Stimulated activated naive B cell treated with anti-CD40 and anti-IgM and Interleukin-4, amounts not matched to agents 10 μg/mL and 1 μg/mL and 100 μg/mL, for 72 hours (primary cell): ENCODE results near the gene MMP11.

Experiments used
- ATAC-seq, 2 donors: fragments of 150-1000 bp; cut with Tn5 transposase; replicated peaks; 2 replicates each; pipeline ENCODE4 v1.10.0; 2021; ENCODE audit warnings: moderate library complexity in 1 of 2
- DNase-seq: peaks from one replicate; pipeline ENCODE4 v3.0.0; 2021
- H3K27ac Mint-ChIP-seq: one replicate; pipeline ENCODE4 v1.8.0; 2022; ENCODE audit warnings: mild to moderate bottlenecking, mixed read lengths
- H3K27me3 Mint-ChIP-seq, 2 donors: one replicate each; pipeline ENCODE4 v1.8.0; 2022; ENCODE audit warnings: mixed read lengths in 2 of 2
- H3K36me3 Mint-ChIP-seq, 2 donors: one replicate each; pipeline ENCODE4 v1.8.0; 2022; ENCODE audit warnings: mixed read lengths in 2 of 2, mild to moderate bottlenecking in 1 of 2
- H3K4me1 Mint-ChIP-seq, 2 donors: one replicate each; pipeline ENCODE4 v1.8.0; 2022; ENCODE audit warnings: mixed read lengths in 2 of 2, mild to moderate bottlenecking in 1 of 2
- H3K4me3 Mint-ChIP-seq, 2 donors: one replicate each; pipeline ENCODE4 v1.8.0; 2022; ENCODE audit warnings: mild to moderate bottlenecking in 2 of 2, mixed read lengths in 2 of 2, moderate library complexity in 1 of 2
- H3K9me3 Mint-ChIP-seq, 2 donors: one replicate each; pipeline ENCODE4 v1.8.0; 2022; ENCODE audit warnings: mixed read lengths in 2 of 2, mild to moderate bottlenecking in 1 of 2

MMP11 gene

DNA sequence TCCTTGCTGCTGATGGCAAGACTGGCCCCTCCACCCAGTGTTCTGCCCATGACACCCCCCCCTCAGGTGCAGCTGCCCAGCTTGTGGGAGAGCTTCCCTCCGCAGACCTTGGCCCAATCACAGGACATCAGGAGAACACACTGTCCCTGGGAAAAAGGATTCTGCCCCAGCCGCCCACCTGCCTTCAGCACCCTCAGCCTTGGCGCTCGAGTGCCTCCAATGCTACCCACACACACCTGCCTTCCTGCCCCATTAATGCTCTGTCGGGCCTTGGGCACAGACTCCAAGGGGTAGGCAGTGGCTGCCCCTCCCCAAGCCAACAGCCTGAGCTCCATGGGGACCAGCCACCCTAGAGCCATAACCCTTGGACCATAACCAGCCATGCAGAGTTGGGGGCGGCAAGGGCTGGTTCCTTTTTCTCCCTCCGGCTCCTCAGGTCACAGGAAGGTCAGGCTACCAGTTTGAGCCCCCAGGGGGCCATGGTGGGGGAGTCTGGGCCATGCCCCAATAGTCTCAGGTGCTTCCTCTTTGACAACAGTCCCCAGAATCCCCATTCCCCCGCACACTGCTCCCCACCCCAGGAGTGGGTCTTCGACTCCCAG, 20.5 kb upstream of the MMP11 start:
- DNase-seq: peak; percentile 89
- H3K27me3 Mint-ChIP-seq: no peaks in the 10 kb centered on the region
- peak; percentile 73 to 78 for ATAC-seq
- peaks cover 0 to 2% of the 10 kb centered on the region in 2 donors for H3K9me3 Mint-ChIP-seq
- peaks cover 44 to 74% of the 10 kb centered on the region in 2 donors for H3K4me1 Mint-ChIP-seq
- peak overlapping the region; percentile 97 for H3K27ac Mint-ChIP-seq
- peak overlapping the region; percentile 89 to 92 for H3K4me3 Mint-ChIP-seq
- H3K36me3 Mint-ChIP-seq: peaks cover 0 to 7% of the 10 kb centered on the region in 2 donors

DNA sequence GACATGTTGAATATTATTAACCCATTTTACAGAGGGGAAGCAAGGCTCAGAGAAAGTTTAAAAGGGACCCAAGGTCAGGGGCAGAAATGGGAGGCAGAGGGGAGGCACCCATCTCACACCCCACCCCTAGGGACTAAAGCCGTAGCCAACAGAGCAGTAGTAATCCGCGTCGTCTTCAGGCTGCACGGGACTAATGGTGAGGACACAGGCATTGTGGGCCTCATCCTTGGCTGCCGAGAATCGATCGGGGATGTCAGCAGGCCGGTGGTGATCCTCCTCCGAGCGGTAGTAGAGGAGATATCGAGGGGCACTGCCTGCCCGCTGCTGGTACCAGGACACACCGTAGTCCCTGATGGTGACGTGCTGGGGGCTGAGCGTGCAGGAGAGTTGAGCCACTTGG, 19.9 kb upstream of the MMP11 start:
- H3K4me1 Mint-ChIP-seq: peaks cover 46 to 80% of the 10 kb centered on the region in 2 donors
- DNase-seq (peak; percentile 67), ATAC-seq (peak; percentile 58 to 61)
- peak overlapping the region; percentile 97 for H3K27ac Mint-ChIP-seq
- H3K4me3 Mint-ChIP-seq: peak overlapping the region; percentile 89 to 92
- H3K9me3 Mint-ChIP-seq: peaks cover 0 to 2% of the 10 kb centered on the region in 2 donors
- peaks cover 0 to 7% of the 10 kb centered on the region in 2 donors for H3K36me3 Mint-ChIP-seq
- no peaks in the 10 kb centered on the region for H3K27me3 Mint-ChIP-seq

DNA sequence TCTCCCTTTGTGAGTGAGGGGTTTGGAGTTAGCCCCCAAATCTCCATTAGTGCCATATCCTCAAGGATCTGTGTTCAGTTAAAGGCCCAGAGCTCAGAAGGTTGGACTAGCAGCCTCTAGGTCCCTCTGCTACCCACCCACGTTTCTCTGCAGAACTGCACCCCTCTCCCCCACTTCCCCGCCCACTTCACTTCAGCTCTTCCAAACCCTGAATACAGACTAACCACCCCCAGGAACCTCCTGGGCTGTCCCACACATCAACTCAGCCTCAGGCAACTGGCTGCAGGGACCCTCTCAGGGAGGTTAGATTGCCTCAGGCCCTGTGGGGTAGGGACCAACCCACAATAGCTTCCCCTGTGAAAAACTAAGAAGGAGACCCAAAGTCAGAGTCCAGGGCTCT, 19.3 kb upstream of the MMP11 start:
- H3K27ac Mint-ChIP-seq: peak overlapping the region; percentile 82
- H3K4me3 Mint-ChIP-seq: peak overlapping the region; percentile 69 to 77
- peaks cover 0 to 7% of the 10 kb centered on the region in 2 donors for H3K36me3 Mint-ChIP-seq
- DNase-seq: no peak
- H3K9me3 Mint-ChIP-seq: peaks cover 0 to 2% of the 10 kb centered on the region in 2 donors
- no peaks in the 10 kb centered on the region for H3K27me3 Mint-ChIP-seq
- no peak for ATAC-seq
- peaks cover 46 to 83% of the 10 kb centered on the region in 2 donors for H3K4me1 Mint-ChIP-seq

DNA sequence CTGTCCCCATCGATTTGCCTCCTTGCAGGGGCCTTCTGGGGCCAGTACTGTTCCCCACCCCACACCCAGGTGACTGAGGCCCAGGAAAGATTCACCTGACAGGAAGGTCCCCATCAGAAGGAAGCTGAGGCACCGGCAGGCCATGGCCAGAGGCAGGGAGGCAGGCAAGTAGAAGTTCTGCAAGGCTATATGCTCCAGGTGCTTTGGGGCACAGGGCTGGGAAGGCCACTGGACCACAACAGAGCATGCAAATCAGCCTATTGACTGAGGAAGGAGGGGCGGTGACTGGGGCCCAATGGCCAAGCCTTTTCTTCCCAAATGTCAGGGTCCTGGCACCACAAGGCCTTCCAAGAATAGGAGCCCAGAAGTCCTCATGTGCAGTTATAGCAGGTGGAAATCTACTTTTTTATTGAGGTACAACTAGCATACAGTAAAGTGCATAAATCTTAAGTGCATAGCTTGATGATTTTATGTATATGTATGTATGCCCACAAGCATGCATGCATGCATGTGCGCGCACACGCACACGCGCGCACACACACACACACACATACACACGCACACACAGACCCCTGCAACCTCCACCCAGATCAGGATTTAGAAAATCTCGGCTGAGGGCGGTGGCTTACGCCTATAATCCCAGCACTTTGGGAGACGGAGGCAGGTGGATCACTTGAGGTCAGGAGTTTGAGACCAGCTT, 18.3 kb upstream of the MMP11 start, which contains the start of gene VPREB3:
Gene VPREB3 (minus strand): TSS at position 206 of the 700 bp plus-strand sequence. CDS start 62 bp downstream, at position 144.
- peaks cover 0 to 7% of the 10 kb centered on the region in 2 donors for H3K36me3 Mint-ChIP-seq
- peaks cover 46 to 83% of the 10 kb centered on the region in 2 donors for H3K4me1 Mint-ChIP-seq
- H3K27me3 Mint-ChIP-seq: no peaks in the 10 kb centered on the region
- ATAC-seq (no peak), DNase-seq (no peak)
- H3K27ac Mint-ChIP-seq: peak within 1 kb of the TSS; percentile 82
- H3K4me3 Mint-ChIP-seq: peak within 1 kb of the TSS; percentile 69 to 77
- peaks cover 0 to 2% of the 10 kb centered on the region in 2 donors for H3K9me3 Mint-ChIP-seq

DNA sequence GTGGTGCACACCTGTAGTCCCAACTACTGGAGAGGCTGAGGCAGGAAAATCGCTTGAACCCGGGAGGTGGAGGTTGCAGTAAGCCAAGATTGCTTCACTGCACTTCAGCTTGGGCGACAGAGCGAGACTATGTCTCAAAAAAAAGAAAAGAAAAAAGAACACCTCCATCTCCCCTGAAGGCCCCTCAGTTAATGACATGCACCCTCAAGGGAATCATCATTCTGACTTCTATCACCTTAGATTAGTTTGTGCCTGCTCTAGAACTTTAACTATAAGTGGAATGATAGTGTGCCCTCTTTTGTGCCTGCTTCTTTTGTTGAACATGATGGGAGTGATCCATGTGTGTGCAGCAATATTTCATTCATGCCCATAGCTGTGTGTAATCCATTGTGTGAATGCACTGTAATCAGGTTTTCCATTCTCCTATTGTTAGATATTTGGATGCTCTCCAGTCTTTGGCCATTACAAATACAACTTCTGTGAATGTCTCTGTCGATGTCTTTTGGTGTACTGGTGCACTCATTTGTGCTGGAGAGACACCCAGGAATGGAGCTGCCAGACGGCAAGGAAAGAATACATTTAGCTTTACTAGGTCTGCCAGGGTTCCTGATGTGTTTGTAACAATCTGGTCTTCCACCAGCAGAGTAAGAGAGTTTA, 17.5 kb upstream of the MMP11 start:
- H3K36me3 Mint-ChIP-seq: peaks cover 0 to 3% of the 10 kb centered on the region in 2 donors
- ATAC-seq: no peak
- no peak for DNase-seq
- peaks cover 42 to 80% of the 10 kb centered on the region in 2 donors for H3K4me1 Mint-ChIP-seq
- H3K4me3 Mint-ChIP-seq: no peak overlapping the region
- H3K9me3 Mint-ChIP-seq: peaks cover 0 to 2% of the 10 kb centered on the region in 2 donors
- no peaks in the 10 kb centered on the region for H3K27me3 Mint-ChIP-seq
- H3K27ac Mint-ChIP-seq: no peak overlapping the region

DNA sequence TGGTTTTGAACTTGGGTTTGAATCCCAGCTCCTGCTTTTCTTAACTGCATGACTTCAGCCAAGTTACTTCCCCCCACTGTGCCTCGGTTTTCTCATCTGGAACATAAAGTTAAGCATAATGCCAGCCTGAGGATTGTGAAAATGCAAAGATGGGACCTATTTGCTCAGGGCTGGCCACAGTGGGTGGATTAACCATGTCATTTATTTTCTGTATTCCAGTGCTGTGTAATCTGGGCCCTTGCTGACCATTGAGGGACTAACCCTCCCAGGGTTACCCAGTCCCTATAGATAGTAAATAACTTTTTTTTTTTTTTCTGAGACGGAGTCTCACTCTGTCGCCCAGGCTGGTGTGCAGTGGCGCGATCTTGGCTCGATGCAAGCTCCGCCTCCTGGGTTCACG, 16.9 kb upstream of the MMP11 start:
- DNase-seq: no peak
- Mint-ChIP-seq H3K36me3 (peaks cover 1 to 6% of the 10 kb centered on the region in 2 donors), H3K9me3 (peaks cover 0 to 2% of the 10 kb centered on the region in 2 donors), H3K27ac (no peak overlapping the region), H3K27me3 (no peaks in the 10 kb centered on the region), H3K4me3 (no peak overlapping the region), H3K4me1 (peaks cover 42 to 79% of the 10 kb centered on the region in 2 donors)
- no peak for ATAC-seq

DNA sequence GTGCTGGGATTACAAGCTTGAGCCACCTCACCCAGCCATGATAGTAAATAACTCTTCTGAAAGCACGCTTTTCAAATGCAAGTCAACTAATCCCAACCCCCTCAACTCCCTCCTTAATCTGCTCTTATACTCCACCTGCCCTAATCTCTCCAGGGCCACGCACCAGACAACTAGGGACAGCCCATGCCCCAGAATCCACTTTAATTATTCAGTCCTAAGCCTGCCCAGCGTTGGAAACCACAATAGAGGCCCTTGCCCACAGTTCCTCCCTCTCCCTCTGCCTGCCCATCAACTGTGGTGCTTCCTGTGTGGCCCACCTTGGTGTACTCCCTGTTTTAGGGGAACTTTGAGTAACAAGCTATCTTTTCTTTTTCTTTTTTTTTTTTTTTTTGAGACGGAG, 15.8 kb upstream of the MMP11 start:
- peak; percentile 13 to 27 for ATAC-seq
- peak overlapping the region; percentile 52 for H3K27ac Mint-ChIP-seq
- peak; percentile 33 for DNase-seq
- peaks cover 3 to 6% of the 10 kb centered on the region in 2 donors for H3K36me3 Mint-ChIP-seq
- H3K4me3 Mint-ChIP-seq: peak overlapping the region in 1 of 2 donors; percentile 7
- H3K4me1 Mint-ChIP-seq: peaks cover 44 to 77% of the 10 kb centered on the region in 2 donors
- H3K9me3 Mint-ChIP-seq: peaks cover 0 to 2% of the 10 kb centered on the region in 2 donors
- no peaks in the 10 kb centered on the region for H3K27me3 Mint-ChIP-seq

DNA sequence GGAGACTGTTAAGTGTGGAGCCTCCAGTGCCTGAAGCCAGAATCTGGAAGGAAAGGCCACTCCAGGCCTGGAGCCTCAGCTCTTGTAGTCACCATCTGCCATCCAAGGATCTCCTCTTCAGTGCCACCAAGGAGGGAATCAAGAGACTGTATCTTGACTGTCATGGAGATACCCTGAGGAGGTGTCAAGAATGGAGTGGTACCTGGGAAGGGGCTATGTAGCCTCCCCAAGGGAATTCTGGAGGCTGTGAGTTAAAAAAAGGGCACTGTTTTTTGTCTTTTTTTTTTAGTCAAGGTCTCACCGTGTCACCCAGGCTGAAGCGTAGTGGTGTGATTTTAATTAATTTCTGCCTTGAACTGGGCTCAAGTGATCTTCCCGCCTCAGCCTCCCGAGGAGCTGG, 13.1 kb upstream of the MMP11 start:
- Mint-ChIP-seq H3K9me3 (peaks cover 0 to 2% of the 10 kb centered on the region in 2 donors), H3K4me1 (peaks cover 39 to 71% of the 10 kb centered on the region in 2 donors), H3K36me3 (peaks cover 5 to 15% of the 10 kb centered on the region in 2 donors), H3K4me3 (no peak overlapping the region), H3K27me3 (no peaks in the 10 kb centered on the region), H3K27ac (no peak overlapping the region)
- DNase-seq (no peak), ATAC-seq (no peak)

DNA sequence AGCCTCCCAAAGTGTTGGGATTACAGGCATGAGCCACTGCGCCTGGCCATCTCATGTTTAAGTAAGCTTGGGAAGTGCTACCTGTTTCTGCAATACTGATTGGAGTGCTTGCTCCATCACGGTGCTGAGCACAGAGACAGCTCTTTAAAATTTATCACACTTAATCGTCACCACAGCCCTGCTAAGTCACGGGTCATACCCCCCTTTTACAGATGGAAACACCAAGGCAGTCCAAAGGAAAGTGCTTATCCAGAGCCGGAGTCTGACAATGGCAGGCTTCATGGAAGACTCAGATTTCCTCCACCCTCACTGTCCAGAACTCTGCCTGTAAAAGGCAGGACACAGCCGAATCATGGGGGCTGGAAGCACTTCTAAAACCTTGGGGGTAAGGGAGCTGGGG, 12.6 kb upstream of the MMP11 start:
- H3K36me3 Mint-ChIP-seq: peaks cover 5 to 20% of the 10 kb centered on the region in 2 donors
- peak overlapping the region; percentile 1 for H3K27ac Mint-ChIP-seq
- ATAC-seq (no peak), DNase-seq (no peak)
- no peaks in the 10 kb centered on the region for H3K27me3 Mint-ChIP-seq
- peaks cover 0 to 2% of the 10 kb centered on the region in 2 donors for H3K9me3 Mint-ChIP-seq
- H3K4me3 Mint-ChIP-seq: no peak overlapping the region
- H3K4me1 Mint-ChIP-seq: peaks cover 42 to 71% of the 10 kb centered on the region in 2 donors

DNA sequence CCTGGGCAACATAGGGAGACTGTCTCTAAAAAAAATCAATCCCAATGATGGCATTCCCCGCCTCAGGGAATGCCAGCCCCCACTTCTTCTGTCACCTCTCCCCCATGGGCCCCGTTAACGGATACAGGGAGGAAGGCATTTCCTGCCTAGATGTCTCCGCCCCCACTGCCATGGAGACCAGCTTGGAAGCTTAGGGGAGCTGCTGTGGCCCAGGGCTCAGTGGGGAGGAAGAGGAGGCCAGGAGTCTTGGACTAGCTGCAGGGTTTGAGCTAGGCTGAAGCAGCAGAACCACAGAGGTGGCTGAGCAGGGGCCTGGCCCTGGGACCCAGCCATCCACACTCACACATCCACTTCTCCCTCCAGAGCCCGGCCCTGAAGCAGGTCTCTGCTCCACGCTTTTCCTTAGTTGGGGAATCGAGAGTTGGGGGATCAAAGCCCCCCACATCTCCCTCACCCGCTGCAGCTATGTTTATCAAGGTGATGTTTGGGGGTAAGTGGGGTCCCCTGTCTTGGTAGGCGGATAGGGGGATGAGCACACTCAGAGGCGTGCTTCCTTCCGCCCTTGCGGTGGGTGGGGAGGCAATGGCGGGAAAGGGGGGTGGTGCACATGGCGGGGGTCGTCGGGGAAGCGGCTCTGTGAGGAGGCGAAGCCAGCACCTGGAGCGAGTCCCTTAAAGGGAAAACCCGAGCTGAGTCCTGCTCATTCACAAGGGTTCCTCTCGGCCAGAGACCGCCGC, 9.6 kb upstream of the MMP11 start, which contains the start of gene C22orf15:
Gene C22orf15 (plus strand): TSS at position 149 of the 737 bp plus-strand sequence. CDS start 317 bp downstream, at position 466.
- H3K9me3 Mint-ChIP-seq: no peaks in the 10 kb centered on the region

DNA sequence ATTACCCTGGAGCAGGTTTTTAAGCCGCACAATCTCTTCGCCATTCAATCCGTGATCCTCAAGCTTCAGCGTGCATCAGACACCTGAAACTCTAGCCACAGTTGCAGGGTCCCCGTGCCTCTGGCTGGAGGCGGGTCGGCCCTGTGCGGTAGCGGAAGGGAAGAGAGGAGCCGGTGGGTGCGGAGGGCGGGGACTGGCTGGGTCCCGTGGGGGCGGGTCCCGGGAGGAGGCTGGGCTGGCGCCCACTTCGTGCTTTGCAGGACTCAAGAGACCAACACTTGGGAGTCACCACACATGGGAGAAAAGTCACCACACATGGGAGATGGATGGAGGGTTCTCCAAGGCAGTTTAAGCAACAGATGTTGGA, 9.1 kb upstream of the MMP11 start:
- ATAC-seq (peak in 1 of 2 donors; percentile 17), DNase-seq (no peak)
- H3K4me1 Mint-ChIP-seq: peaks cover 44 to 69% of the 10 kb centered on the region in 2 donors
- H3K27me3 Mint-ChIP-seq: no peaks in the 10 kb centered on the region
- H3K4me3 Mint-ChIP-seq: peak overlapping the region; percentile 76
- peaks cover 10 to 29% of the 10 kb centered on the region in 2 donors for H3K36me3 Mint-ChIP-seq
- peak overlapping the region; percentile 42 for H3K27ac Mint-ChIP-seq
- no peaks in the 10 kb centered on the region for H3K9me3 Mint-ChIP-seq

More for the DNA sequence above, 9.6 kb upstream of the MMP11 start, which contains the start of gene C22orf15:
- Mint-ChIP-seq H3K4me3 (peak within 1 kb of the TSS; percentile 76), H3K4me1 (peaks cover 40 to 64% of the 10 kb centered on the region in 2 donors), H3K36me3 (peaks cover 10 to 29% of the 10 kb centered on the region in 2 donors), H3K27ac (peak within 1 kb of the TSS; percentile 42), H3K27me3 (no peaks in the 10 kb centered on the region)
- ATAC-seq: no peak
- DNase-seq: no peak

DNA sequence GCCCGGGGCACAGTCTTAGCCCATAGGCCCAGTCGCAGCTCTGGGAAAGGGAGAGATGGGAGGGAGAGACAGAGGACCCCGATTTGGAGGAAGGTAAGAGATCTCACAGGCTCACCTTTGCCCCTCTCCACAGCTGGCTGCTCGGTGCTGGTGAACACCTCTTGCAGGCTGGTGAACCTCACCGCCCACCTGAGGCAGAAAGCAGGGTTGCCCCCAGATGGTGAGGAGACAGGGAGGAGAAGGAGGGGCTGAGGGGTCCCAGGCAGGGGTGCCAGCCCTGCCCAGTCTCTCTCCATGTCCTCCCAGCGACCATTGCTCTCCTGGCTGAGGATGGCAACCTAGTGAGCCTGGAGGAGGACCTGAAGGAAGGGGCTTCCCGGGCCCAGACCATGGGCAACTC, 8.7 kb upstream of the MMP11 start:
- H3K4me3 Mint-ChIP-seq: peak overlapping the region; percentile 76

DNA sequence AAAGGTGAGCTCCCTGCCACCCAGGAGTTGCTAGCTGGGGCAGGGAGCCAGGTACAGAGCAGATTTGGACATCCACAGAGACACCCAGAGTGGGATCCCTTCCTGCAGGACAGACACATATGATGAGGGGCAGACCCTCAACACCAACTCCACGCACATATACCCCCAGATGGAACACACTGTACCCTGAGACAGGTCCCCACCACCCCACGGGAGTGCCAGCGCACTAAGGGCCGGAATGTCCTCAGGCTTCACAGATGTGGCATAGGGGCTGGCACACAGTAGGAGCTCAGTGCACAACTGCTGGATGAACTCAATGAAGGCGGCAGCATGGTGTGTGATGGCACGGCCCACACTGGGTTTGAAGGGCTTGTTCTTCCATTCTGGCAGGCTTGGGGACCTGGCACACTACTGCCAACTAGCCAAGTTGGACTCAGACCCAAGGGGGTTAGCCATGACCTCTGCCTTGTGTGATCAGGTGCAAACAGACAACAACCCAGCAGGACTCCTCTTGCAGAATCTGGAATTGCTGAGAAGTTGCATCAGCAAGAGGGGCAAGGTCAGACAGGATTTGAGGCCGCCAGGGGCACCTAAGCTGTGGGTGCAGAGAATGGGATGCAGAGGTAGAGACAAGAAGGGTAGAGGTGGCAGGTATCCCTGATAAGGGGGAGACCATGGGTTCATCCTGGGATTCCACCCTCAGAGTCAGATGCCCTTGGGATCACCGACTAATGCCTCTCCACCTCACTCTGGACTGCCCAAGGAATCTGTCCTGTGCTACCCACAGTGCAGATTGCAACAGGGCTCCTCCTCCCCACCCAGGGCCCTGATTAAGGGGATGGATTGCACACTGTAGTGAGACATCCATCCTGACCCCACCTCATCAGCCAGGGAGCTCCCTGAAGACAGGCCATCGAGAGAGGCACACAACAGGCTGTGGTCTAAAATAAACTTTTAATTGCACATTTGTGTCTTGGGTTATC, 7.5 kb upstream of the MMP11 start:
- no peak for ATAC-seq
- peaks cover 10 to 29% of the 10 kb centered on the region in 2 donors for H3K36me3 Mint-ChIP-seq
- H3K4me1 Mint-ChIP-seq: peaks cover 50 to 81% of the 10 kb centered on the region in 2 donors

More for the DNA sequence above, 8.7 kb upstream of the MMP11 start:
- Mint-ChIP-seq H3K27me3 (no peaks in the 10 kb centered on the region), H3K9me3 (no peaks in the 10 kb centered on the region), H3K4me1 (peaks cover 45 to 73% of the 10 kb centered on the region in 2 donors), H3K36me3 (peaks cover 10 to 29% of the 10 kb centered on the region in 2 donors), H3K27ac (no peak overlapping the region)
- DNase-seq (no peak), ATAC-seq (no peak)

More for the DNA sequence above, 7.5 kb upstream of the MMP11 start:
- Mint-ChIP-seq H3K9me3 (no peaks in the 10 kb centered on the region), H3K4me3 (peak overlapping the region in 1 of 2 donors; percentile 71), H3K27me3 (no peaks in the 10 kb centered on the region), H3K27ac (no peak overlapping the region)
- no peak for DNase-seq
